Stimulated activated CD8-positive, alpha-beta memory T cell treated with anti-CD3 and anti-CD28 coated beads, Interleukin-12 subunit alpha, Interleukin-12 subunit beta, amount 100 ng/mL, for 24 hours (primary cell): ENCODE results near the gene EFL1.

Source experiments
- DNase-seq: peaks from one replicate; pipeline ENCODE4 v3.0.0-alpha.2; 2020; ENCODE audit errors: extremely low read depth

The EFL1 gene

GRCh38 chr15:82124331-82125263 lies 137.9 kb downstream of the EFL1 start:
- DNase-seq = no peak

- no peak for DNase-seq
These were observed 139.7 kb downstream of the EFL1 start for GRCh38 chr15:82122746-82123400.

- no peak for DNase-seq
These were observed 144.5 kb downstream of the EFL1 start for GRCh38 chr15:82118040-82118439.

- DNase-seq = no peak
These were observed 145.2 kb downstream of the EFL1 start for GRCh38 chr15:82117296-82117695.

GRCh38 chr15:82114660-82115059 lies 147.9 kb downstream of the EFL1 start:
- DNase-seq = no peak

- DNase-seq = no peak
These were observed 149.3 kb downstream of the EFL1 start for GRCh38 chr15:82113106-82113715.

GRCh38 chr15:82111918-82112317 lies 150.6 kb downstream of the EFL1 start:
- DNase-seq = no peak

- no peak for DNase-seq
These were observed 152.4 kb downstream of the EFL1 start for GRCh38 chr15:82110144-82110543.

GRCh38 chr15:82108489-82109078 lies 153.9 kb downstream of the EFL1 start:
- DNase-seq = peak; percentile 11

- no peak for DNase-seq
These were observed 155.9 kb downstream of the EFL1 start for GRCh38 chr15:82106679-82107078.

GRCh38 chr15:82105451-82106215 lies 156.9 kb downstream of the EFL1 start:
- DNase-seq = no peak

- no peak for DNase-seq
These were observed 159.1 kb downstream of the EFL1 start for GRCh38 chr15:82103468-82103867.

- no peak for DNase-seq
These were observed 162.2 kb downstream of the EFL1 start for GRCh38 chr15:82100111-82100929.

- no peak for DNase-seq
These were observed 163.9 kb downstream of the EFL1 start for GRCh38 chr15:82098674-82099073.

GRCh38 chr15:82095803-82096202 lies 166.7 kb downstream of the EFL1 start:
- no peak for DNase-seq

- DNase-seq = no peak
These were observed 168.7 kb downstream of the EFL1 start for GRCh38 chr15:82093774-82094211.

- DNase-seq = no peak
These were observed 169.2 kb downstream of the EFL1 start for GRCh38 chr15:82093325-82093724.

GRCh38 chr15:82091636-82092140 lies 170.8 kb downstream of the EFL1 start:
- DNase-seq = no peak

- DNase-seq = no peak
These were observed 176.1 kb downstream of the EFL1 start for GRCh38 chr15:82086243-82086995.
